GM12878 (cell line): ENCODE data around the gene MTMR3. TPM values are rescaled to one million over a fixed set of nuclear protein-coding genes. Genes with fewer than 3 reads are reported as not detected.

Experiments used
- JUND ChIP-seq: IDR thresholded peaks from 2 replicates; pipeline ENCODE4 v1.6.1; 2012; ENCODE audit warnings: low read depth, mild to moderate bottlenecking, low read length, improper control_type of control experiment, moderate library complexity
- polyA plus RNA-seq, 11 experiments: library from polyadenylated mRNA; depleted of rRNA in 4 of 11; unstranded in 6 of 11; stranded (reverse) in 5 of 11; fragments of >200 nt; fragmentation: Nextera tagmentation in 4 of 11; fragmentation: Illumina TruSeq in 1 of 11; extraction: Ambion mirVana in 4 of 11; extraction: Trizol in 1 of 11; gene quantifications; 1 replicate in 1 of 11; 2 replicates in 10 of 11; pipeline versions ENCODE4 v1.2.1 to v1.2.3, GENCODE V29; 2011 to 2016; ENCODE audit warnings: inconsistent platforms in 2 of 11, missing spikeins in 2 of 11, low read depth in 1 of 11
- total RNA-seq, 4 experiments: library from RNA; depleted of rRNA in 3 of 4; stranded (reverse); fragments of >200 nt in 3 of 4; fragmentation: Illumina TruSeq in 1 of 4; extraction: Trizol in 1 of 4; gene quantifications; 2 replicates each; pipeline versions ENCODE4 v1.2.1 to v1.2.3, GENCODE V29; 2013 to 2021
- TF ChIP-seq, protein P1 (sequence below): IDR thresholded peaks from 2 replicates; pipeline ENCODE4 v1.6.1; 2012; ENCODE audit warnings: improper control_type of control experiment, low read depth, low read length; ENCODE audit not compliant: insufficient replicate concordance
- TF ChIP-seq, protein P2 (sequence below): fragments of 450-650 bp; formaldehyde crosslinking; IDR thresholded peaks from 2 replicates; pipeline ENCODE4 v1.5.0; 2022; ENCODE audit warnings: mild to moderate bottlenecking, missing genetic modification characterization

MTMR3 gene
- total and polyA plus RNA-seq, 10 of the 15 experiments (the other 5 are each of a cell fraction or from before 2014, with no cell fraction given): 1.4 to 23.7 (median 10.6) TPM

DNA sequence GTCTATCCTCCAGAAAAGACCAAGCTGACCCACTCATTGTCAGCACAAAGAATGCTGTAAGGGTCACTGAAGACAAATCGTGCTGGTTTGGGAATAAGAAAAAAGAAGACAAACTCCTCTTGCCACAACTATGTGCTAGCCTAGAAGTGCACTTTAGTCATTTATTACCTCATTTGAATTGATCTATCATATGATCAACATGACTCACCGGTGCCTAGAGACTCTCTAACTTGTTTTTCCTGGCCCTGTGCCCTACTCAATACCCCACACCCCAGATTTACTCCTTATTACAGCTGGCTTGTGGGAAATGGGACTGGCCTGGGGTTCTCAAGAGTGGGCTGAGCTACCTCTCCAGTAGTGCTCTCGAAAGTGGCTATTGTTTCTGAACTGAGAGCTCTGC, 161.4 kb downstream of the MTMR3 start (continued):
- TF ChIP-seq, protein P1, sequence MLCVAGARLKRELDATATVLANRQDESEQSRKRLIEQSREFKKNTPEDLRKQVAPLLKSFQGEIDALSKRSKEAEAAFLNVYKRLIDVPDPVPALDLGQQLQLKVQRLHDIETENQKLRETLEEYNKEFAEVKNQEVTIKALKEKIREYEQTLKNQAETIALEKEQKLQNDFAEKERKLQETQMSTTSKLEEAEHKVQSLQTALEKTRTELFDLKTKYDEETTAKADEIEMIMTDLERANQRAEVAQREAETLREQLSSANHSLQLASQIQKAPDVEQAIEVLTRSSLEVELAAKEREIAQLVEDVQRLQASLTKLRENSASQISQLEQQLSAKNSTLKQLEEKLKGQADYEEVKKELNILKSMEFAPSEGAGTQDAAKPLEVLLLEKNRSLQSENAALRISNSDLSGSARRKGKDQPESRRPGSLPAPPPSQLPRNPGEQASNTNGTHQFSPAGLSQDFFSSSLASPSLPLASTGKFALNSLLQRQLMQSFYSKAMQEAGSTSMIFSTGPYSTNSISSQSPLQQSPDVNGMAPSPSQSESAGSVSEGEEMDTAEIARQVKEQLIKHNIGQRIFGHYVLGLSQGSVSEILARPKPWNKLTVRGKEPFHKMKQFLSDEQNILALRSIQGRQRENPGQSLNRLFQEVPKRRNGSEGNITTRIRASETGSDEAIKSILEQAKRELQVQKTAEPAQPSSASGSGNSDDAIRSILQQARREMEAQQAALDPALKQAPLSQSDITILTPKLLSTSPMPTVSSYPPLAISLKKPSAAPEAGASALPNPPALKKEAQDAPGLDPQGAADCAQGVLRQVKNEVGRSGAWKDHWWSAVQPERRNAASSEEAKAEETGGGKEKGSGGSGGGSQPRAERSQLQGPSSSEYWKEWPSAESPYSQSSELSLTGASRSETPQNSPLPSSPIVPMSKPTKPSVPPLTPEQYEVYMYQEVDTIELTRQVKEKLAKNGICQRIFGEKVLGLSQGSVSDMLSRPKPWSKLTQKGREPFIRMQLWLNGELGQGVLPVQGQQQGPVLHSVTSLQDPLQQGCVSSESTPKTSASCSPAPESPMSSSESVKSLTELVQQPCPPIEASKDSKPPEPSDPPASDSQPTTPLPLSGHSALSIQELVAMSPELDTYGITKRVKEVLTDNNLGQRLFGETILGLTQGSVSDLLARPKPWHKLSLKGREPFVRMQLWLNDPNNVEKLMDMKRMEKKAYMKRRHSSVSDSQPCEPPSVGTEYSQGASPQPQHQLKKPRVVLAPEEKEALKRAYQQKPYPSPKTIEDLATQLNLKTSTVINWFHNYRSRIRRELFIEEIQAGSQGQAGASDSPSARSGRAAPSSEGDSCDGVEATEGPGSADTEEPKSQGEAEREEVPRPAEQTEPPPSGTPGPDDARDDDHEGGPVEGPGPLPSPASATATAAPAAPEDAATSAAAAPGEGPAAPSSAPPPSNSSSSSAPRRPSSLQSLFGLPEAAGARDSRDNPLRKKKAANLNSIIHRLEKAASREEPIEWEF: no peak
- no peak for TF ChIP-seq JUND
- TF ChIP-seq, protein P2, sequence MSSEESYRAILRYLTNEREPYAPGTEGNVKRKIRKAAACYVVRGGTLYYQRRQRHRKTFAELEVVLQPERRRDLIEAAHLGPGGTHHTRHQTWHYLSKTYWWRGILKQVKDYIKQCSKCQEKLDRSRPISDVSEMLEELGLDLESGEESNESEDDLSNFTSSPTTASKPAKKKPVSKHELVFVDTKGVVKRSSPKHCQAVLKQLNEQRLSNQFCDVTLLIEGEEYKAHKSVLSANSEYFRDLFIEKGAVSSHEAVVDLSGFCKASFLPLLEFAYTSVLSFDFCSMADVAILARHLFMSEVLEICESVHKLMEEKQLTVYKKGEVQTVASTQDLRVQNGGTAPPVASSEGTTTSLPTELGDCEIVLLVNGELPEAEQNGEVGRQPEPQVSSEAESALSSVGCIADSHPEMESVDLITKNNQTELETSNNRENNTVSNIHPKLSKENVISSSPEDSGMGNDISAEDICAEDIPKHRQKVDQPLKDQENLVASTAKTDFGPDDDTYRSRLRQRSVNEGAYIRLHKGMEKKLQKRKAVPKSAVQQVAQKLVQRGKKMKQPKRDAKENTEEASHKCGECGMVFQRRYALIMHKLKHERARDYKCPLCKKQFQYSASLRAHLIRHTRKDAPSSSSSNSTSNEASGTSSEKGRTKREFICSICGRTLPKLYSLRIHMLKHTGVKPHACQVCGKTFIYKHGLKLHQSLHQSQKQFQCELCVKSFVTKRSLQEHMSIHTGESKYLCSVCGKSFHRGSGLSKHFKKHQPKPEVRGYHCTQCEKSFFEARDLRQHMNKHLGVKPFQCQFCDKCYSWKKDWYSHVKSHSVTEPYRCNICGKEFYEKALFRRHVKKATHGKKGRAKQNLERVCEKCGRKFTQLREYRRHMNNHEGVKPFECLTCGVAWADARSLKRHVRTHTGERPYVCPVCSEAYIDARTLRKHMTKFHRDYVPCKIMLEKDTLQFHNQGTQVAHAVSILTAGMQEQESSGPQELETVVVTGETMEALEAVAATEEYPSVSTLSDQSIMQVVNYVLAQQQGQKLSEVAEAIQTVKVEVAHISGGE (CRISPR knock-in tag): no peak
